B cell (primary cell): ENCODE results near the gene PDLIM1. TPM values are rescaled to one million over a fixed set of nuclear protein-coding genes. Genes with fewer than 3 reads are reported as not detected.

Experiments used
- ATAC-seq: fragments of 200-7000 bp; cut with Tn5 transposase; one replicate; pipeline ENCODE4 v1.10.0; 2021; ENCODE audit warnings: low read depth, mild to moderate bottlenecking, moderate number of reproducible peaks, moderate library complexity
- CTCF ChIA-PET: fragments of 350-600 bp; sonication (Branson Sonifier 250); formaldehyde crosslinking; loops from one replicate; lab custom pipeline; 2021; ENCODE audit warnings: antibody characterized with exemption, inconsistent platforms; lab: Charles Lee
- POLR2A ChIA-PET: fragments of 350-600 bp; sonication (Branson Sonifier 250); formaldehyde crosslinking; loops from one replicate; lab custom pipeline; 2021; ENCODE audit warnings: antibody characterized with exemption; lab: Charles Lee
- DNase-seq: peaks from one replicate; pipeline ENCODE4 v3.0.0; 2013
- H2AFZ ChIP-seq: 2 replicates; pipeline ENCODE4 v1.6.1; 2012; ENCODE audit warnings: mild to moderate bottlenecking, low read depth, low read length; ENCODE audit not compliant: insufficient read depth, poor library complexity, severe bottlenecking
- H3K27ac ChIP-seq, 2 donors: 1 replicate in 1 of 2; 2 replicates in 1 of 2; pipeline ENCODE4 v1.5.1; 2012 to 2013; ENCODE audit warnings: low read length in 2 of 2, mild to moderate bottlenecking in 2 of 2, moderate library complexity in 1 of 2
- H3K27me3 ChIP-seq, 4 experiments: fragments of 200-600 bp in 1 of 4; sonication (generic) in 1 of 4; replicated peaks in 1 of 4; 1 replicate in 2 of 4; 2 replicates in 2 of 4; pipeline versions ENCODE4 v1.6.1 to v1.7.0; 2013 to 2016; ENCODE audit warnings: low read length in 3 of 4, mild to moderate bottlenecking in 2 of 4, mixed read lengths in 1 of 4, moderate library complexity in 1 of 4; ENCODE audit not compliant: insufficient read depth in 4 of 4, control insufficient read depth in 3 of 4; ENCODE audit errors: control extremely low read depth in 1 of 4
- H3K36me3 ChIP-seq, 2 experiments: replicated peaks in 1 of 2; 1 replicate in 1 of 2; 2 replicates in 1 of 2; pipeline versions ENCODE4 v1.6.1 to v1.7.1; 2013; ENCODE audit warnings: low read length in 1 of 2; ENCODE audit not compliant: insufficient read depth in 2 of 2, control insufficient read depth in 1 of 2; ENCODE audit errors: control extremely low read depth in 1 of 2, extremely low read depth in 1 of 2
- H3K4me1 ChIP-seq, 2 donors: fragments of 200-600 bp in 1 of 2; sonication (generic) in 1 of 2; 1 replicate in 1 of 2; 2 replicates in 1 of 2; pipeline versions ENCODE4 v1.5.1 to v1.6.1; 2013 to 2017; ENCODE audit warnings: low read length in 2 of 2; ENCODE audit not compliant: control insufficient read depth in 2 of 2, insufficient read depth in 2 of 2
- H3K4me2 ChIP-seq: replicated peaks from 2 replicates; pipeline ENCODE3; 2012; ENCODE audit warnings: mild to moderate bottlenecking, low read depth, low read length; ENCODE audit not compliant: poor library complexity, severe bottlenecking
- H3K4me3 ChIP-seq, 5 experiments: fragments of 200-600 bp in 1 of 5; sonication (generic) in 1 of 5; 1 replicate in 3 of 5; 2 replicates in 2 of 5; pipeline versions ENCODE4 v1.5.1 to v1.7.0; 2011 to 2016; ENCODE audit warnings: low read length in 4 of 5, mild to moderate bottlenecking in 4 of 5, low read depth in 2 of 5, control low read depth in 1 of 5, moderate library complexity in 1 of 5; ENCODE audit not compliant: insufficient read depth in 1 of 5; ENCODE audit errors: control extremely low read depth in 1 of 5, extremely low read depth in 1 of 5
- H3K79me2 ChIP-seq: fragments of 200-600 bp; sonication (generic); one replicate; pipeline ENCODE4 v1.6.0; 2016; ENCODE audit warnings: low read length; ENCODE audit not compliant: control insufficient read depth, insufficient read depth
- H3K9ac ChIP-seq: fragments of 200-600 bp; sonication (generic); 2 replicates; pipeline ENCODE4 v1.6.1; 2017; ENCODE audit warnings: mild to moderate bottlenecking, low read length, moderate library complexity
- H3K9me3 ChIP-seq, 3 donors: one replicate each; pipeline versions ENCODE4 v1.6.1 to v1.7.1; 2013; ENCODE audit warnings: low read length in 2 of 3; ENCODE audit not compliant: control insufficient read depth in 2 of 3, insufficient read depth in 1 of 3; ENCODE audit errors: control extremely low read depth in 1 of 3
- H4K20me1 ChIP-seq: 2 replicates; pipeline ENCODE4 v1.6.0; 2012; ENCODE audit warnings: mild to moderate bottlenecking, low read length; ENCODE audit not compliant: insufficient read depth, control insufficient read depth, poor library complexity, severe bottlenecking
- H3K27ac Mint-ChIP-seq: one replicate; pipeline ENCODE4 v1.8.0; 2021; ENCODE audit warnings: mixed read lengths
- H3K27me3 Mint-ChIP-seq: one replicate; pipeline ENCODE4 v1.8.0; 2021; ENCODE audit warnings: mixed read lengths
- H3K4me1 Mint-ChIP-seq: one replicate; pipeline ENCODE4 v1.8.0; 2021; ENCODE audit warnings: mixed read lengths
- H3K4me3 Mint-ChIP-seq: one replicate; pipeline ENCODE4 v1.8.0; 2021; ENCODE audit warnings: mixed read lengths
- H3K9me3 Mint-ChIP-seq: one replicate; pipeline ENCODE4 v1.8.0; 2022; ENCODE audit warnings: mixed read lengths; ENCODE audit not compliant: insufficient read depth
- EZH2 ChIP-seq: IDR thresholded peaks from 2 replicates; pipeline ENCODE4 v1.6.1; 2012; ENCODE audit warnings: borderline replicate concordance, low read depth, mild to moderate bottlenecking, moderate library complexity, low read length; ENCODE audit not compliant: insufficient read depth, poor library complexity, severe bottlenecking
- WGBS: methylation state at CpG from one replicate; pipeline ENCODE4 v1.1.5; 2013; ENCODE audit warnings: missing lambda C conversion rate; ENCODE audit not compliant: insufficient coverage; 5-methylcytosine and 5-hydroxymethylcytosine counted together
- intact Hi-C: fragments of 100-400 bp; cut with micrococcal nuclease; formaldehyde crosslinking; loops from one replicate; pipeline ENCODE4 v1.10.0; 2022
- polyA plus RNA-seq: library from polyadenylated mRNA; depleted of rRNA; stranded (reverse); fragments of >200 nt; gene quantifications from 2 replicates; pipeline ENCODE4 v1.2.3, GENCODE V29; 2012
- total RNA-seq, 2 donors: library from RNA; stranded (reverse); fragments of 120-200 nt in 1 of 2; gene quantifications; 1 replicate in 1 of 2; 2 replicates in 1 of 2; pipeline versions ENCODE4 v1.2.3 to v1.2.4, GENCODE V29; 2013 to 2022
- TF ChIP-seq, protein P1 (sequence below): fragments of 200-600 bp; IDR thresholded peaks from one replicate; pipeline ENCODE4 v1.8.0; 2022; ENCODE audit warnings: antibody characterized with exemption, mild to moderate bottlenecking

PDLIM1 gene
- total and polyA plus RNA-seq, 2 donors (not counting 1 experiment from before 2014, with no cell fraction given): 123 to 135 TPM

DNA sequence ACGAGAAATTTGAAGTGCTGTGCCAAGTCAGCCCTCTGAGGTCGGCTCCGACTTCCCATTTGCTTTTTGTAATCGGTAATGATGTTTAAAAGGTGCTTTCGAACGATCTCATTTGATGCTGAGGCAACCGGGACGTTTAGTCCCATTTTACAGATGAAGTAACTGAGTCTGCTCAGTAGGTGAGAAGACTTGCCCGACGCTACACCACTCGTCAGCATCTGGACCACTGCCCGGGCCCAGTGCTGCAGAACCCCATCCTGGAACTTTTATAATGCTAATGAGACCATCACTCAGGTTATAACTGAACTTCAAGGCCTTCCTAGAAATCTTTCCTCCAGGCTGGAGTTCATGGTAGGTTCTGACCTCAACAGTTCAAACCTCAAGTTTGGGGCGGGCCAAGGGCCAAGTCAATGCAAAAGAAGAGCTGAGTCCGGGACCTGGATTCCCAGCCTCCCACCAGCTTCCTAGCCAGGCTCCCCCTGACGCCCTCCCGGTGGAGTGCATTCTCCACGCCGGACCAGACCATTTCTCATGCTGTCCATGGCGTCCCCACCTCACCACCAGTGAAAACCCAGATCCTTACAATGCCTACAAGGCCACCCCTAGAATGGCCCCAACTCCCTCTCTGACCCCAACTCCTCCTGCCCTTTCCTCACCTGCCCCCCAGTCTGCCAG, 699 bp upstream of the PDLIM1 start:
- WGBS: 54% methylated on average over 19 of the region's 19 CpGs
- POLR2A ChIA-PET: interaction anchor here (1.0 kb wide), 1 partner anchor 22 kb away, joined by 3 read pairs; no protein-coding TSS in a partner anchor
- H3K4me1 Mint-ChIP-seq: peaks cover 85% of the 10 kb centered on the region
- Histone ChIP-seq H3K79me2 (peaks cover 62% of the 10 kb centered on the region), H4K20me1 (peaks cover 24% of the 10 kb centered on the region), H3K27me3 (no peaks in the 10 kb centered on the region), H3K4me1 (peaks cover 87 to 92% of the 10 kb centered on the region in 2 donors), H3K9ac (peak overlapping the region; percentile 94), H3K9me3 (no peaks in the 10 kb centered on the region), H3K4me3 (peak overlapping the region in 4 of 5 experiments; percentile 44 to 91 (median 70)), H3K36me3 (peaks cover 0 to 5% of the 10 kb centered on the region in 2 experiments), H3K27ac (peak overlapping the region; percentile 89 to 93), H2AFZ (peak overlapping the region; percentile 76), H3K4me2 (peak overlapping the region; percentile 88)
- ATAC-seq: no peak
- no peaks in the 10 kb centered on the region for H3K27me3 Mint-ChIP-seq
- intact Hi-C loops: loop anchor here (2.0 to 10.0 kb wide), 4 partner anchors 25 to 453 kb away; no protein-coding TSS in a partner anchor
- no peaks in the 10 kb centered on the region for H3K9me3 Mint-ChIP-seq
- TF ChIP-seq, protein P1, sequence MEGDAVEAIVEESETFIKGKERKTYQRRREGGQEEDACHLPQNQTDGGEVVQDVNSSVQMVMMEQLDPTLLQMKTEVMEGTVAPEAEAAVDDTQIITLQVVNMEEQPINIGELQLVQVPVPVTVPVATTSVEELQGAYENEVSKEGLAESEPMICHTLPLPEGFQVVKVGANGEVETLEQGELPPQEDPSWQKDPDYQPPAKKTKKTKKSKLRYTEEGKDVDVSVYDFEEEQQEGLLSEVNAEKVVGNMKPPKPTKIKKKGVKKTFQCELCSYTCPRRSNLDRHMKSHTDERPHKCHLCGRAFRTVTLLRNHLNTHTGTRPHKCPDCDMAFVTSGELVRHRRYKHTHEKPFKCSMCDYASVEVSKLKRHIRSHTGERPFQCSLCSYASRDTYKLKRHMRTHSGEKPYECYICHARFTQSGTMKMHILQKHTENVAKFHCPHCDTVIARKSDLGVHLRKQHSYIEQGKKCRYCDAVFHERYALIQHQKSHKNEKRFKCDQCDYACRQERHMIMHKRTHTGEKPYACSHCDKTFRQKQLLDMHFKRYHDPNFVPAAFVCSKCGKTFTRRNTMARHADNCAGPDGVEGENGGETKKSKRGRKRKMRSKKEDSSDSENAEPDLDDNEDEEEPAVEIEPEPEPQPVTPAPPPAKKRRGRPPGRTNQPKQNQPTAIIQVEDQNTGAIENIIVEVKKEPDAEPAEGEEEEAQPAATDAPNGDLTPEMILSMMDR: no peak
- TF ChIP-seq EZH2: no peak
- peak overlapping the region; percentile 94 for H3K27ac Mint-ChIP-seq
- no peak for DNase-seq
- H3K4me3 Mint-ChIP-seq: peak overlapping the region; percentile 93
- CTCF ChIA-PET: interaction anchor here (0.8 to 4.0 kb wide), 7 partner anchors 13 to 72 kb away, joined by 3 to 21 read pairs (median 4); no protein-coding TSS in a partner anchor
